IMR-90 (cell line): ENCODE measurements around the gene SLC17A9. TPM values are rescaled to one million over a fixed set of nuclear protein-coding genes. Genes with fewer than 3 reads are reported as not detected.

Source experiments
- ATAC-seq: fragments of 200-7000 bp; cut with Tn5 transposase; 2 replicates; pipeline ENCODE4 v1.9.1; 2020; ENCODE audit warnings: low read depth, mild to moderate bottlenecking, moderate library complexity
- BruUV-seq: library from RNA; stranded (reverse); fragments of 400-500 nt; replicated peaks from 2 replicates; lab custom pipeline; 2021; lab: Mats Ljungman, UMichigan
- CTCF ChIA-PET: fragments of 300-600 bp; formaldehyde crosslinking; extraction: SDS; loops from one replicate; lab custom pipeline; 2021; ENCODE audit warnings: antibody characterized with exemption; lab: Yijun Ruan, JAX
- POLR2A ChIA-PET: fragments of 300-600 bp; sonication (Branson Sonifier 250); formaldehyde crosslinking; loops from one replicate; lab custom pipeline; 2022; ENCODE audit warnings: antibody characterized with exemption; ENCODE audit not compliant: unreplicated experiment; lab: Charles Lee
- DNase-seq: peaks from one replicate; pipeline ENCODE4 v3.0.0; 2013
- H2AFZ ChIP-seq: replicated peaks from 2 replicates; pipeline ENCODE3; 2013; ENCODE audit warnings: low read length, mild to moderate bottlenecking; ENCODE audit not compliant: poor library complexity
- H2AK5ac ChIP-seq: 2 replicates; pipeline ENCODE4 v1.6.1; 2013; ENCODE audit warnings: low read depth, low read length, inconsistent platforms
- H2AK9ac ChIP-seq: replicated peaks from 2 replicates; pipeline ENCODE3; 2013; ENCODE audit warnings: mild to moderate bottlenecking, low read depth, low read length, moderate library complexity; ENCODE audit not compliant: poor library complexity
- H2BK120ac ChIP-seq: 2 replicates; pipeline ENCODE4 v1.6.1; 2013; ENCODE audit warnings: low read depth, low read length, inconsistent platforms
- H2BK15ac ChIP-seq: 3 replicates; pipeline ENCODE4 v1.6.1; 2013; ENCODE audit warnings: low read depth, low read length, inconsistent platforms
- H2BK20ac ChIP-seq: 2 replicates; pipeline ENCODE4 v1.6.1; 2013; ENCODE audit warnings: low read depth, mild to moderate bottlenecking, inconsistent platforms, low read length, moderate library complexity
- H2BK5ac ChIP-seq: 2 replicates; pipeline ENCODE4 v1.6.1; 2013; ENCODE audit warnings: mild to moderate bottlenecking, low read depth, low read length, inconsistent platforms; ENCODE audit not compliant: poor library complexity, severe bottlenecking
- H3K14ac ChIP-seq: replicated peaks from 2 replicates; pipeline ENCODE4 v1.6.1; 2013; ENCODE audit warnings: low read depth, low read length, inconsistent platforms
- H3K18ac ChIP-seq: 2 replicates; pipeline ENCODE4 v1.6.1; 2013; ENCODE audit warnings: low read depth, low read length, control low read depth
- H3K23ac ChIP-seq: 2 replicates; pipeline ENCODE4 v1.6.1; 2013; ENCODE audit warnings: low read depth, low read length, inconsistent platforms
- H3K27ac ChIP-seq: 2 replicates; pipeline ENCODE4 v1.5.1; 2013; ENCODE audit warnings: mild to moderate bottlenecking, control low read depth, low read length; ENCODE audit not compliant: insufficient read depth
- H3K27me3 ChIP-seq: 2 replicates; pipeline ENCODE4 v1.6.1; 2013; ENCODE audit warnings: low read length; ENCODE audit not compliant: control insufficient read depth, insufficient read depth
- H3K36me3 ChIP-seq: 2 replicates; pipeline ENCODE4 v1.6.1; 2013; ENCODE audit warnings: low read length, mixed read lengths; ENCODE audit not compliant: control insufficient read depth, insufficient read depth
- H3K4ac ChIP-seq: 2 replicates; pipeline ENCODE4 v1.6.1; 2013; ENCODE audit warnings: low read depth, low read length, inconsistent platforms
- H3K4me1 ChIP-seq: 2 replicates; pipeline ENCODE4 v1.6.1; 2013; ENCODE audit warnings: low read length, mixed read lengths; ENCODE audit not compliant: control insufficient read depth, insufficient read depth
- H3K4me2 ChIP-seq: 2 replicates; pipeline ENCODE4 v1.6.1; 2013; ENCODE audit warnings: low read depth, mild to moderate bottlenecking, control low read depth, low read length, moderate library complexity
- H3K4me3 ChIP-seq: 2 replicates; pipeline ENCODE4 v1.5.1; 2013; ENCODE audit warnings: low read depth, mild to moderate bottlenecking, control low read depth, low read length, moderate library complexity; ENCODE audit not compliant: insufficient read depth
- H3K56ac ChIP-seq: 2 replicates; pipeline ENCODE4 v1.6.1; 2013; ENCODE audit warnings: low read length, inconsistent platforms; ENCODE audit not compliant: insufficient read depth; ENCODE audit errors: extremely low read depth
- H3K79me1 ChIP-seq, 2 experiments: 2 replicates each; pipeline ENCODE4 v1.6.1; 2013; ENCODE audit warnings: low read length in 2 of 2, inconsistent platforms in 1 of 2, low read depth in 1 of 2
- H3K9ac ChIP-seq: 2 replicates; pipeline ENCODE4 v1.6.1; 2013; ENCODE audit warnings: low read depth, low read length, control low read depth
- H3K9me1 ChIP-seq: 2 replicates; pipeline ENCODE4 v1.6.1; 2013; ENCODE audit warnings: low read length, inconsistent platforms; ENCODE audit not compliant: insufficient read depth
- H3K9me3 ChIP-seq: 2 replicates; pipeline ENCODE4 v1.6.1; 2013; ENCODE audit warnings: low read length; ENCODE audit not compliant: control insufficient read depth, insufficient read depth
- H4K20me1 ChIP-seq: 2 replicates; pipeline ENCODE4 v1.6.1; 2013; ENCODE audit warnings: low read length, inconsistent platforms; ENCODE audit not compliant: insufficient read depth
- H4K5ac ChIP-seq: 2 replicates; pipeline ENCODE4 v1.6.1; 2013; ENCODE audit warnings: mild to moderate bottlenecking, low read depth, low read length, control low read depth
- H4K8ac ChIP-seq, 2 experiments: 2 replicates each; pipeline ENCODE4 v1.6.1; 2013; ENCODE audit warnings: low read depth in 2 of 2, low read length in 2 of 2, control low read depth in 1 of 2, inconsistent platforms in 1 of 2
- H4K91ac ChIP-seq: 2 replicates; pipeline ENCODE4 v1.6.1; 2013; ENCODE audit warnings: low read depth, low read length, inconsistent platforms; ENCODE audit not compliant: insufficient read depth
- CEBPB ChIP-seq: IDR thresholded peaks from 2 replicates; pipeline ENCODE4 v1.6.1; 2012; ENCODE audit warnings: low read depth, low read length, improper control_type of control experiment
- MAFK ChIP-seq: IDR thresholded peaks from 2 replicates; pipeline ENCODE4 v1.6.1; 2012; ENCODE audit warnings: low read depth, low read length, improper control_type of control experiment
- MAZ ChIP-seq: IDR thresholded peaks from 2 replicates; pipeline ENCODE4 v1.6.1; 2012; ENCODE audit warnings: low read depth, mild to moderate bottlenecking, low read length, improper control_type of control experiment, moderate library complexity, borderline replicate concordance
- MXI1 ChIP-seq: IDR thresholded peaks from 2 replicates; pipeline ENCODE4 v1.6.1; 2012; ENCODE audit warnings: low read depth, mild to moderate bottlenecking, low read length, moderate library complexity, borderline replicate concordance
- POLR2A ChIP-seq: IDR thresholded peaks from 2 replicates; pipeline ENCODE4 v1.6.1; 2012; ENCODE audit warnings: mild to moderate bottlenecking, low read depth, low read length
- RAD21 ChIP-seq: IDR thresholded peaks from 2 replicates; pipeline ENCODE4 v1.6.1; 2012; ENCODE audit warnings: low read length, improper control_type of control experiment
- RCOR1 ChIP-seq: IDR thresholded peaks from 2 replicates; pipeline ENCODE4 v1.6.1; 2012; ENCODE audit warnings: mild to moderate bottlenecking, low read length, improper control_type of control experiment; ENCODE audit not compliant: insufficient replicate concordance
- RFX5 ChIP-seq: IDR thresholded peaks from 2 replicates; pipeline ENCODE4 v1.8.0; 2012; ENCODE audit warnings: low read depth, mild to moderate bottlenecking, low read length, moderate library complexity
- SMC3 ChIP-seq: fragments of 150-350 bp; IDR thresholded peaks from 2 replicates; pipeline ENCODE4 v1.6.1; 2016; ENCODE audit warnings: low read depth, mild to moderate bottlenecking, antibody characterized with exemption, low read length, moderate library complexity
- WGBS, 2 experiments: methylation state at CpG; one replicate each; pipeline versions ENCODE4 v1.1.5 to v1.1.7; 2013; ENCODE audit warnings: missing lambda C conversion rate in 2 of 2; ENCODE audit not compliant: insufficient read length in 1 of 2; ENCODE audit errors: extremely low coverage in 2 of 2; 5-methylcytosine and 5-hydroxymethylcytosine counted together
- dilution Hi-C: fragments of 300-500 bp; cut with HindIII; formaldehyde crosslinking; loops from one replicate; pipeline ENCODE4 v1.14.3; 2018; ENCODE audit warnings: low sequenced_read_pairs; ENCODE audit not compliant: unreplicated experiment
- in situ Hi-C: fragments of 300-500 bp; cut with MboI; formaldehyde crosslinking; loops from 3 replicates; pipeline ENCODE4 v1.14.3; 2019; ENCODE audit warnings: low sequenced_read_pairs, inconsistent platforms, mixed read lengths
- intact Hi-C: fragments of 100-400 bp; cut with micrococcal nuclease; formaldehyde crosslinking; loops from 2 replicates; pipeline ENCODE4 v1.10.0; 2022
- polyA plus RNA-seq, 3 experiments: library from polyadenylated mRNA; depleted of rRNA; stranded (reverse); fragments of >200 nt; gene quantifications; 2 replicates each; pipeline ENCODE4 v1.2.3, GENCODE V29; 2012; ENCODE audit warnings: low replicate concordance in 1 of 3
- total RNA-seq: library from RNA; depleted of rRNA; stranded (reverse); fragments of >200 nt; gene quantifications from 2 replicates; pipeline ENCODE4 v1.2.3, GENCODE V29; 2012

SLC17A9 gene
- total and polyA plus RNA-seq, 2 of the 4 experiments (the other 2 are of a cell fraction): 2.2 to 14.4 TPM

GRCh38 chr20:62943396-62943795 lies 9.1 kb upstream of the SLC17A9 start:
- Histone ChIP-seq H2AFZ (no peak overlapping the region), H3K14ac (no peak overlapping the region), H3K36me3 (peaks cover 47% of the 10 kb centered on the region), H3K4me2 (no peak overlapping the region), H3K27me3 (no peaks in the 10 kb centered on the region), H3K9me3 (no peaks in the 10 kb centered on the region), H4K20me1 (peaks cover 51% of the 10 kb centered on the region), H3K79me1 (peaks cover 25 to 80% of the 10 kb centered on the region in 2 experiments), H3K4ac (no peak overlapping the region), H3K23ac (no peak overlapping the region), H2BK15ac (no peak overlapping the region), H2BK120ac (no peak overlapping the region), H2BK20ac (no peak overlapping the region), H2AK9ac (no peak overlapping the region), H2BK5ac (no peak overlapping the region), H4K91ac (no peak overlapping the region), H3K56ac (no peak overlapping the region), H4K8ac (no peak overlapping the region), H3K9me1 (peaks cover 14% of the 10 kb centered on the region; the same call in 1 of the 2 replicates), H3K27ac (no peak overlapping the region), H2AK5ac (no peak overlapping the region), H3K4me3 (no peak overlapping the region), H3K18ac (no peak overlapping the region), H4K5ac (no peak overlapping the region), H3K4me1 (peaks cover 8% of the 10 kb centered on the region), H3K9ac (no peak overlapping the region)
- ATAC-seq (no peak), DNase-seq (no peak)
- ChIA-PET CTCF (no interaction called here), POLR2A (no interaction called here)
- intact Hi-C loops: no loop called here
- TF ChIP-seq RAD21 (no peak), POLR2A (no peak), RCOR1 (no peak), SMC3 (no peak), MAFK (no peak), RFX5 (no peak), MXI1 (no peak), MAZ (no peak), CEBPB (no peak)
- WGBS, 2 experiments: 97% methylated on average over 6 of the region's 14 CpGs; no CpG with 5 or more reads in 1 of the 2 experiments
- dilution Hi-C loops: no loop called here
- BruUV-seq: no TSS peak
- in situ Hi-C loops: no loop called here
